ENCODE data around the gene PTH2.
"Not testable (repeated sequence)": the region's sequence is repeated elsewhere in the genome, so short reads cannot be mapped to it uniquely, and the experiment has no call there.

DNA sequence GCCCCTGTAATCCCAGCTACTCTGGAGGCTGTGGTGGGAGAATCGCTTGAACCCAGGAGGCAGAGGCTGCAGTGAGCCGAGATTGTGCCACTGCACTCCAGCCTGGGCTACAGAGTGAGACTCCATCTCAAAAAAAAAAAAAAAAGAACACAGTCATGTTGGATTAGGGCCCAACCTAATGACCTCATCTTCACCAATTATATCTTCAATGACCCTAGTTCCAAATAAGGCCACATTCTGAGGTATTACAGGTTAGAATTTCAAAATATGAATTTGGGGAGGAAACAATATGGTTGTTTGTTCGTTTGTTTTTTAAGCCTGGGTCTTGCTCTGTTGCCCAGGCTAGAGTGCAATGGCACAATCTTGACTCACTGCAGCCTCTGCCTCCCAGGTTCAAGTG, 50.1 kb downstream of the PTH2 start:
- TF ChIP-seq EZH2 (optimal IDR thresholded peaks at IDR 0.05; ENCODE audit: low read depth, low read length); EZH2phosphoT487 (IDR thresholded peaks at IDR 0.05; ENCODE audit: low read length): not testable (repeated sequence)

Data from MM.1S (cell line).